ENCODE results near the gene ABCA10.

ABCA10 gene

DNA sequence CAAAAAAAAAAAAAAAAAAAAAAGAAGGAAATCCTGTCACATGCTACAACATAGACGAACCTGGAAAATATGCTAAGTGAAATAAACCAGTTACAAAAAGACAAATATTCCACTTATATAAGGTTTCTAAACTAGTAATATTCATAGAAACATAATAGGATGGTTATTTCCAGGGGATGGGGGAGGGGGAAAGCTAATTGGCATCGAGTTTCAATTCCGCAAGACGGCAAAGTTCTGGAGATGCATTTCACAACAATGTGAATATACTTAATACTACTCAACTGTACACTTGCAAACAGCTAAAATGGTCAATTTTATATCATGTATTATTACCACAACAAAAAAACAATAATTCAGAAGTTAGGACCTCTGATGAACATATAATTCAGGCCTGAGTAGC is 130.0 kb downstream of the ABCA10 start:
- no peak for DNase-seq (ENCODE audit: low read depth in 1 of 2, low spot score in 1 of 2)
